Measurements from ENCODE around the gene OAS1. TPM values are rescaled to one million over a fixed set of nuclear protein-coding genes. Genes with fewer than 3 reads are reported as not detected.
"Not testable (repeated sequence)": the region's sequence is repeated elsewhere in the genome, so short reads cannot be mapped to it uniquely, and the experiment has no call there.

Gene OAS1
- total RNA-seq, 4 donors from 2014 or later: 33.9 to 73.1 (median 63.5) TPM

DNA sequence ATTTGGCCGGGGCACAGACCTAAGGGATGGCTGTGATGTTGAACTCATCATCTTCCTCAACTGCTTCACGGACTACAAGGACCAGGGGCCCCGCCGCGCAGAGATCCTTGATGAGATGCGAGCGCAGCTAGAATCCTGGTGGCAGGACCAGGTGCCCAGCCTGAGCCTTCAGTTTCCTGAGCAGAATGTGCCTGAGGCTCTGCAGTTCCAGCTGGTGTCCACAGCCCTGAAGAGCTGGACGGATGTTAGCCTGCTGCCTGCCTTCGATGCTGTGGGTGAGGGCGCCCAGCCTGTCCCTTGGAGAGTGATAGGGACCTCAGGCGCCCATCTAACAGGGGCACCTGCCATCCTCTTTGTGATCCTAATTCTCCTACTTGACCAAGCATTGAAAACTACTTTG lies 43.9 kb downstream of the OAS1 start:
- TF ChIP-seq, protein P1, sequence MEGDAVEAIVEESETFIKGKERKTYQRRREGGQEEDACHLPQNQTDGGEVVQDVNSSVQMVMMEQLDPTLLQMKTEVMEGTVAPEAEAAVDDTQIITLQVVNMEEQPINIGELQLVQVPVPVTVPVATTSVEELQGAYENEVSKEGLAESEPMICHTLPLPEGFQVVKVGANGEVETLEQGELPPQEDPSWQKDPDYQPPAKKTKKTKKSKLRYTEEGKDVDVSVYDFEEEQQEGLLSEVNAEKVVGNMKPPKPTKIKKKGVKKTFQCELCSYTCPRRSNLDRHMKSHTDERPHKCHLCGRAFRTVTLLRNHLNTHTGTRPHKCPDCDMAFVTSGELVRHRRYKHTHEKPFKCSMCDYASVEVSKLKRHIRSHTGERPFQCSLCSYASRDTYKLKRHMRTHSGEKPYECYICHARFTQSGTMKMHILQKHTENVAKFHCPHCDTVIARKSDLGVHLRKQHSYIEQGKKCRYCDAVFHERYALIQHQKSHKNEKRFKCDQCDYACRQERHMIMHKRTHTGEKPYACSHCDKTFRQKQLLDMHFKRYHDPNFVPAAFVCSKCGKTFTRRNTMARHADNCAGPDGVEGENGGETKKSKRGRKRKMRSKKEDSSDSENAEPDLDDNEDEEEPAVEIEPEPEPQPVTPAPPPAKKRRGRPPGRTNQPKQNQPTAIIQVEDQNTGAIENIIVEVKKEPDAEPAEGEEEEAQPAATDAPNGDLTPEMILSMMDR (IDR thresholded peaks at IDR 0.05): no peak
- no peak for TF ChIP-seq POLR2A (IDR thresholded peaks at IDR 0.05)
- H3K27ac ChIP-seq: no peak overlapping the region
- H3K27me3 ChIP-seq: no peaks in the 10 kb centered on the region
- no peaks in the 10 kb centered on the region for H3K9me3 ChIP-seq
- no peak overlapping the region for H3K4me3 ChIP-seq
- no peak for DNase-seq
- H3K36me3 ChIP-seq: peaks cover 0 to 32% (median 0%) of the 10 kb centered on the region in 3 donors
- H3K4me1 ChIP-seq: no peaks in the 10 kb centered on the region

DNA sequence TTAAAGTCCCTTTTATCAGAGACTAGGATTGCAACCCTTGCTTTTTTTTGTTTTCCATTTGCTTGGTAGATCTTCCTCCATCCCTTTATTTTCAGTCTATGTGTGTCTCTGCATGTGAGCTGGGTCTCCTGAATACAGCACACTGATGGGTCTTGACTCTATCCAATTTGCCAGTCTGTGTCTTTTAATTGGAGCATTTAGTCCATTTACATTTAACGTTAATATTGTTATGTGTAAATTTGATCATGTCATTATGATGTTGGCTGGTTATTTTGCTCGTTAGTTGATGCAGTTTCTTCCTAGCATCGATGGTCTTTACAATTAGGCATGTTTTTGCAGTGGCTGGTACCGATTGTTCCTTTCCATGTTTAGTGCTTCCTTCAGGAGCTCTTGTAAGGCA lies 50.4 kb downstream of the OAS1 start:
- DNase-seq, H3K27me3 ChIP-seq, H3K27ac ChIP-seq, H3K4me3 ChIP-seq, H3K9me3 ChIP-seq, H3K4me1 ChIP-seq: not testable (repeated sequence)
- peaks cover 0 to 19% (median 0%) of the 10 kb centered on the region in 3 donors for H3K36me3 ChIP-seq

DNA sequence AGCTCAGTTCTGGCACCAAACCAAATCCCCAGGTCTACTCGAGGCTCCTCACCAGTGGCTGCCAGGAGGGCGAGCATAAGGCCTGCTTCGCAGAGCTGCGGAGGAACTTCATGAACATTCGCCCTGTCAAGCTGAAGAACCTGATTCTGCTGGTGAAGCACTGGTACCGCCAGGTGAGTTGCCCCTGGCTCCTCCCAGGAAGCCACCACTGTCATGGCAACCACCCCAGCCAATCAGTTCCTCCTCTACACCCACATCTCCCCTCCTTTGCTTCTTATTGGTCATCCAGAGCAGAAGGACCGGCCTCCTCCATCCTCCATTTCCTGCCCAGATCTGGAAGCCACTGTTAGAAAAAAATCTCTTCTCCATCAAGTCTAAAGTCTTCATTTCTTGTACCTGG lies 54.3 kb downstream of the OAS1 start:
- no peak overlapping the region for H3K4me3 ChIP-seq
- no peak for DNase-seq
- H3K36me3 ChIP-seq: peaks cover 0 to 46% (median 0%) of the 10 kb centered on the region in 3 donors
- no peaks in the 10 kb centered on the region for H3K4me1 ChIP-seq
- H3K27me3 ChIP-seq: no peaks in the 10 kb centered on the region
- no peak overlapping the region for H3K27ac ChIP-seq
- no peak for TF ChIP-seq POLR2A (IDR thresholded peaks at IDR 0.05)
- TF ChIP-seq, protein P1 (IDR thresholded peaks at IDR 0.05): no peak
- no peaks in the 10 kb centered on the region for H3K9me3 ChIP-seq

DNA sequence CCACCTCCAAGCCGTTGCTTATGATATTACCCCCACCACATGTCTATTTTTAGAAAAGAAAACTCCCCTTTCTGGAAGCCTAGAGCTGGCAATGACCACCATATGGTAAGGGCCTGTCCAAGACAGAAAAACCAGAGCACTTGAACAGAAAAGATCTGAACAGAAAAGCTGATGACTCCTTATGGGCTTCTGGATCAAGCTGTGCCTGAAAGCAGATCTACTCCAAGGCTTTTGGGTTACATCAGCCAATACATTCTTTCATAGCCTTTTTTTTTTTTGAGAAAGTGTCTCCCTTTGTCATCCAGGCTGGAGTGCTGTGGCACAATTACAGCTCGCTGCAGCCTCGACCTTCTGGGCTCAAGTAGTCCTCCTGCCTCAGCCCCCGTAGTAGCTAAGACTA lies 54.8 kb downstream of the OAS1 start:
- Histone ChIP-seq H3K4me3 (no peak overlapping the region), H3K27ac (no peak overlapping the region), H3K9me3 (no peaks in the 10 kb centered on the region), H3K4me1 (no peaks in the 10 kb centered on the region), H3K36me3 (peaks cover 0 to 51% (median 0%) of the 10 kb centered on the region in 3 donors), H3K27me3 (no peaks in the 10 kb centered on the region)
- no peak for DNase-seq
- TF ChIP-seq POLR2A (IDR thresholded peaks at IDR 0.05): no peak
- TF ChIP-seq, protein P1 (IDR thresholded peaks at IDR 0.05): no peak

DNA sequence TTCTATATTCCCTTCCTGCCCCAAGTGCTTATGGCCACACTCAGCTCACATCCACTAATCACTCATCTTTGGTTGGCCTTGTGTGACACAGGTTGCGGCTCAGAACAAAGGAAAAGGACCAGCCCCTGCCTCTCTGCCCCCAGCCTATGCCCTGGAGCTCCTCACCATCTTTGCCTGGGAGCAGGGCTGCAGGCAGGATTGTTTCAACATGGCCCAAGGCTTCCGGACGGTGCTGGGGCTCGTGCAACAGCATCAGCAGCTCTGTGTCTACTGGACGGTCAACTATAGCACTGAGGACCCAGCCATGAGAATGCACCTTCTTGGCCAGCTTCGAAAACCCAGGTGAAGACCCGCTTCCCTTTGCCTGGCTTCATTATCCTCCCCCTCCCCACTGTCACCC lies 55.8 kb downstream of the OAS1 start:
- H3K36me3 ChIP-seq: peaks cover 0 to 56% (median 0%) of the 10 kb centered on the region in 3 donors
- no peak for TF ChIP-seq POLR2A (IDR thresholded peaks at IDR 0.05)
- TF ChIP-seq, protein P1 (IDR thresholded peaks at IDR 0.05): no peak

DNA sequence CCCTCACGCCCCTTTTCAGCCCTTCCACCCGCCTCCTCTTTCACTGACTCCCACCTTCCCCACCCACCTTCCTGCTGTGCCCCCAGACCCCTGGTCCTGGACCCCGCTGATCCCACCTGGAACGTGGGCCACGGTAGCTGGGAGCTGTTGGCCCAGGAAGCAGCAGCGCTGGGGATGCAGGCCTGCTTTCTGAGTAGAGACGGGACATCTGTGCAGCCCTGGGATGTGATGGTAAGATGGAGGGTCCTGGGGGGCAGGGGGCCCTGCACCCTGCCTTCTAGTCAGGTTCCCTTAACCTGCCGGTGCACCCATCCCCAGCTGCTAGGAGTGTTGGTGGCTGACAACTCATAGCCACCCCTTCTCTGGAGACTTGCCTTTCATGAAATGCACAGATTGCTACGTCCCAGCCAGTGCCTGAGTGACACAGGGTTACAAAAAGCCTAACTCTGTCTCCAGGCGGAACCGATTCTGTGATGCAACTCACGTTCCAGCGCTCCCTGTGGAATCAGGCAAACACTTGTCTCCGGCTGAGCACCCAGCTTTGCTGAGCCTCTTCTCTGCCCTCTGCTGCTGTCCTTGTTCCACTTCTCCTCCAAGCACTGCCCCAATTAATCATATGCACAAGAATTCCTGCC lies 56.6 kb downstream of the OAS1 start:
- TF ChIP-seq POLR2A (IDR thresholded peaks at IDR 0.05): no peak
- TF ChIP-seq, protein P1 (IDR thresholded peaks at IDR 0.05): no peak
- peaks cover 0 to 64% (median 0%) of the 10 kb centered on the region in 3 donors for H3K36me3 ChIP-seq

More for the DNA sequence above, 55.8 kb downstream of the OAS1 start:
- H3K27ac ChIP-seq: no peak overlapping the region
- H3K9me3 ChIP-seq: no peaks in the 10 kb centered on the region
- no peaks in the 10 kb centered on the region for H3K4me1 ChIP-seq
- H3K4me3 ChIP-seq: no peak overlapping the region
- DNase-seq: no peak
- H3K27me3 ChIP-seq: no peaks in the 10 kb centered on the region

More for the DNA sequence above, 56.6 kb downstream of the OAS1 start:
- Histone ChIP-seq H3K27ac (no peak overlapping the region), H3K4me1 (no peaks in the 10 kb centered on the region), H3K4me3 (no peak overlapping the region), H3K9me3 (no peaks in the 10 kb centered on the region), H3K27me3 (no peaks in the 10 kb centered on the region)
- no peak for DNase-seq
